ENCODE results near the gene PRSS21. TPM values are rescaled to one million over a fixed set of nuclear protein-coding genes. Genes with fewer than 3 reads are reported as not detected.

Gene PRSS21
- polyA plus RNA-seq, 1 experiment: 0.13 TPM

DNA sequence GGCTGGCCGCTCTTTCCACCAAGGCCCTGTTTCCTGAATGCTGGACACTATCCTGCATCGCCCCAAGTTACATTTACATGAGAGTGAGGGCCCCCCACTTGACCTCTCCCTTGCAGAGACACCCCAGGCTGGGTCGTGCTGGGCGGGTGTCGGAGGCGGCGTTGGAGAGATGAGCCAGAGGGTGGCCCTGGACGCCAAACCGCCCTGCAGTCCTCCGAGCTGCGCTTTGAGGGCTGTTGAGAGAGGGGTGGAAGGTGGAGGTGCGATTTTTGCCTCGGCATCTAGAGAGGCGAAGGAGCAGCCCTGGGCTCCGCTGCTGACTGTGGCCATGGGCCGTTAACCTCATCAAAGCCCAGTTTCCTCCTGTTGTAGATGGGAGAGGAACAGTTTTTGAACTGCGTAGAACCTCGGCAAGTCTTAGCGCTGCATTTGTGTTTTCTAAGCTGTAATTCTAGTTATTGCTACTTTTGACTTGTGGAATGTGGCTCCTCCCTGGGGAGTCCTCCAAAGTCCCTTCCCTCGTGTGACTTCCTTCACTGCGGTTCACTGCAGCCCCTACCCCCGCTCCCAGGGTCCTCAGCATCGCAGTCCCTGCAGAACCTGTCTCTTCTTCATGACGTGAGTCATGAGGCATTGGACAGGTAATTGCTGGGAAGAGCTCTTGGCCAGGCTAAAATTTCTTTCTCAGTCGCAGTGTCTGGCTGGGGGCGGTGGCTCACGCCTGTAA lies 39.0 kb upstream of the PRSS21 start:
- no peak for DNase-seq (ENCODE audit: low read depth)
- H3K4me3 ChIP-seq (ENCODE audit: low read depth, low read length): peak overlapping the region; percentile 99
- H3K27me3 ChIP-seq (ENCODE audit: control insufficient read depth, insufficient read depth, low read length): no peaks in the 10 kb centered on the region; the same call in none of the 2 replicates
- POLR2A ChIA-PET: interaction anchor here (1.0 kb wide), 1 partner anchor 25 kb away, joined by 3 read pairs; no protein-coding TSS in a partner anchor
- CTCF ChIA-PET: interaction anchor here (0.6 to 0.8 kb wide), 2 partner anchors 90 to 1282 kb away, joined by 3 read pairs; no protein-coding TSS in a partner anchor
- H3K36me3 ChIP-seq (ENCODE audit: control insufficient read depth, insufficient read depth, low read length): peaks cover 12% of the 10 kb centered on the region
- no peak for TF ChIP-seq CTCF (IDR thresholded peaks at IDR 0.05; ENCODE audit: insufficient read depth, low read depth, low read length)

DNA sequence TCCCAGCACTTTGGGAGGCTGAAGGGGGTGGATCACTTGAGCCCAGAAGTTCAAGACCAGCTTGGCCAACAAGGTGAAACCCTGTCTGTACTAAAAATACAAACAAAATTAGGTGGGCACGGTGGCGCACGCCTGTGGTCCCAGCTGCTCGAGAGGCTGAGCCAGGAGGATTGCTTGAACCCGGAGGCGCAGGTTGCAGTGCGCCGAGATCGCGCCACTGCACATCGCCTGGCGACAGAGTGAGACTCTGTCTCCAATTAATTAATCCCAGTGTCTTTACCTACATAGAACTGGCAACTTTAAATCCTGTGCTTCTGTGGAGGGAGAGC lies 38.4 kb upstream of the PRSS21 start:
- TF ChIP-seq CTCF (IDR thresholded peaks at IDR 0.05; ENCODE audit: insufficient read depth, low read depth, low read length): no peak
- DNase-seq (ENCODE audit: low read depth): no peak
- no peaks in the 10 kb centered on the region; the same call in none of the 2 replicates for H3K27me3 ChIP-seq (ENCODE audit: control insufficient read depth, insufficient read depth, low read length)
- no peak overlapping the region for H3K4me3 ChIP-seq (ENCODE audit: low read depth, low read length)
- ChIA-PET POLR2A (interaction anchor here (1.0 kb wide), 1 partner anchor 25 kb away, joined by 3 read pairs; no protein-coding TSS in a partner anchor), CTCF (interaction anchor here (0.8 to 1.4 kb wide), 2 partner anchors 14 to 89 kb away, joined by 3 to 4 read pairs; no protein-coding TSS in a partner anchor)
- H3K36me3 ChIP-seq (ENCODE audit: control insufficient read depth, insufficient read depth, low read length): peaks cover 9% of the 10 kb centered on the region

DNA sequence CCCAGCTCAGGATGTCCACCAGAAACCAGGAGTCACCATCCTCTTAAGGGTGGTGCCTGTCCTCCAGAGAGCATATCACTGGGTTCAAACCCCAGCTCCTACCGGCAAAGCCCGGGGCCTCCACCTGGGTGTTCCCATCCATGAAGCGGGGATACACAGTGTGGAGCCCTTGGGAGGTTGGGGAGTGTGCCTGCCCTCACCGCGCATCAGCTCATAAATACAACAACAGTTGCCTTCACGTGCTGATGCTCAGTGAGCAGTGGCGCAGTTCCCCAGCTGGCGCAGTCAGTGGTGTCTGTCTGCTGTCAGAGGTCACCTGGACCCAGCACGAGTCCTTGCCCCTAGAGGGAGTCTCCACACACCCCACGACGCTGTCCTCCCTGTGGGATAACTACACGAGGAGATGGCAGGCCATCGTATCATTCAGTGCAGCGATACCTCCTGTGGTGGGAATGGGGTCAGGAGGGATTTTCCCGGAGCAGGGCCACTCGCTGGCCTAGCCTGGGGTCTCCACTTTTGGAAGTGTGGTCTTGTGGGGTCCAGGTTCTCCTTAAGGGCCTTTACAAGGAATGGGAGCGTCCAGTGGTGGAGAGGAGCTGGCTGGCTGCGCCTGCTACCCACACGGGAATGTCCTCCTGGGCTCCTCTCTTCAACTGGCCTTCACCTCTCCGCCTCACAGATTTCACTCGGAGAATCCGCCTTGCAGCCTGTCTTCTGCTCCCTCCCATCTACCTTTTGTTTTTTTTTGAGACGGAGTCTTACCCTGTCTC lies 37.7 kb upstream of the PRSS21 start:
- DNase-seq (ENCODE audit: low read depth): no peak
- POLR2A ChIA-PET: interaction anchor here (1.0 kb wide), 1 partner anchor 26 kb away, joined by 3 read pairs; no protein-coding TSS in a partner anchor
- TF ChIP-seq CTCF (IDR thresholded peaks at IDR 0.05; ENCODE audit: insufficient read depth, low read depth, low read length): no peak
- H3K27me3 ChIP-seq (ENCODE audit: control insufficient read depth, insufficient read depth, low read length): peaks cover 5% of the 10 kb centered on the region
- H3K36me3 ChIP-seq (ENCODE audit: control insufficient read depth, insufficient read depth, low read length): peaks cover 5% of the 10 kb centered on the region
- CTCF ChIA-PET: interaction anchor here (1.4 kb wide), 1 partner anchor 13 kb away, joined by 4 read pairs; no protein-coding TSS in a partner anchor
- H3K4me3 ChIP-seq (ENCODE audit: low read depth, low read length): no peak overlapping the region

DNA sequence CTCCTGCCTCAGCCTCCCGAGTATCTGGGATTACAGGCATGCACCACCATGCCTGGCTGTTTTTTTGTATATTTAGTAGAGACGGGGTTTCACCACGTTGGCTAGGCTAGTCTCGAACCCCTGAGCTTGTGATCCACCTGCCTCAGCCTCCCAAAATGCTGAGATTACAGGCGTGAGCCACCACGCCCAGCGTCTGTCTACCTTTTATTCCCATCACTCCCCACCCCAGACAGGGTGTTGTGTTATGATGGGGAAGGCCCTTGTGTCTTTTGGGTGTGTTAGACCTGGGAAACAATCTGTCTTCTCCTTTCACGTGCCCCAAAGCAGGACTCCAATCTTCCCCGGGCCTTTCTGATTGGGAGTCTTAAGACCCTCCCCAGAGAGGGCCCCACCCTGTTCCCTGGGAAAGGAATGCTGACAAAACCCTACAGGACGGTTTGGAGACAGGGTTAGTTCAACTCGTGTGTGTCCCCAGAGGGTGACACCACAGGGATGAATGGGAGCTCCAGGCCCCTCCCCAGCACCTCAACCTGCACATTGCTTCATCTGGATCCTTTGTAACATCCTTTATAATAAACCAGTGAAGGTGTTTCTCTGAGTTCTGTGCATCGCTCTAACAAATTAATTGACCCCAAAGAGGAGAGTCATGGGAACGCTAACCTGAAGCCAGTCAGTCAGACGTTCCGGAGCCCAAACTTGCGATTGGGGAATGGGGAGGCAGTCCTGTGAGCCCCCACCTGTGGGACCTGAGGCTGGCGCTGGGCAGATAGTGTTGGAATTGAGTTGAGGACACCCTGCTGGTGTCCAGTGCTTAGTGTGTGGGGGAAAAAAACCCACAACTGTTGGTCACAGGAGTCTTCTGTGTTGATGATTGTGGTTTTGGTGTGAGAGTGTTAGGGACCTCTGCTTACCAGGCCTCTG lies 36.8 kb upstream of the PRSS21 start:
- no peak overlapping the region for H3K4me3 ChIP-seq (ENCODE audit: low read depth, low read length)
- no peaks in the 10 kb centered on the region for H3K36me3 ChIP-seq (ENCODE audit: control insufficient read depth, insufficient read depth, low read length)
- TF ChIP-seq CTCF (IDR thresholded peaks at IDR 0.05; ENCODE audit: insufficient read depth, low read depth, low read length): no peak
- CTCF ChIA-PET: interaction anchor here (1.4 kb wide), 1 partner anchor 12 kb away, joined by 4 read pairs; no protein-coding TSS in a partner anchor
- POLR2A ChIA-PET: no interaction called here
- H3K27me3 ChIP-seq (ENCODE audit: control insufficient read depth, insufficient read depth, low read length): peaks cover 13% of the 10 kb centered on the region
- no peak for DNase-seq (ENCODE audit: low read depth)

Data from BJ (cell line).